Caco-2 (cell line): ENCODE data around the gene DOCK2. TPM values are rescaled to one million over a fixed set of nuclear protein-coding genes. Genes with fewer than 3 reads are reported as not detected.

ENCODE experiments used
- BruUV-seq: library from RNA; stranded (reverse); fragments of 400-500 nt; replicated peaks from 2 replicates; lab custom pipeline; 2021; lab: Mats Ljungman, UMichigan
- CTCF ChIA-PET: fragments of 300-600 bp; sonication (Branson Sonifier 250); formaldehyde crosslinking; loops from one replicate; lab custom pipeline; 2022; ENCODE audit warnings: antibody characterized with exemption; lab: Charles Lee
- POLR2A ChIA-PET: fragments of 300-600 bp; sonication (Branson Sonifier 250); formaldehyde crosslinking; loops from one replicate; lab custom pipeline; 2022; ENCODE audit warnings: antibody characterized with exemption; lab: Charles Lee
- DNase-seq, 2 experiments: peaks; one replicate each; pipeline versions ENCODE4 v3.0.0 to v3.0.0-alpha.2; 2020 to 2022
- H3K27me3 ChIP-seq: replicated peaks from 2 replicates; pipeline ENCODE4 v1.6.0; 2011; ENCODE audit warnings: low read length; ENCODE audit not compliant: control insufficient read depth, insufficient read depth
- H3K36me3 ChIP-seq: 2 replicates; pipeline ENCODE4 v1.5.1; 2011; ENCODE audit warnings: low read length; ENCODE audit not compliant: control insufficient read depth, insufficient read depth
- H3K4me1 ChIP-seq: fragments of 250-450 bp; sonication (Bioruptor Pico); 2 replicates; pipeline ENCODE4 v1.5.1; 2020; ENCODE audit warnings: mild to moderate bottlenecking
- H3K4me3 ChIP-seq: 2 replicates; pipeline ENCODE4 v1.5.1; 2011; ENCODE audit warnings: low read depth, mild to moderate bottlenecking, control low read depth, low read length
- H3K9me3 ChIP-seq: fragments of 250-450 bp; sonication (Bioruptor Pico); 2 replicates; pipeline ENCODE4 v1.5.1; 2020; ENCODE audit warnings: mild to moderate bottlenecking, moderate library complexity
- H3K27ac Mint-ChIP-seq: one replicate; pipeline ENCODE4 v1.8.0; 2022; ENCODE audit warnings: mixed read lengths; ENCODE audit not compliant: unreplicated experiment
- H3K27me3 Mint-ChIP-seq: one replicate; pipeline ENCODE4 v1.8.0; 2022; ENCODE audit warnings: mixed read lengths; ENCODE audit not compliant: insufficient read depth, unreplicated experiment
- H3K36me3 Mint-ChIP-seq: one replicate; pipeline ENCODE4 v1.8.0; 2022; ENCODE audit warnings: mild to moderate bottlenecking, mixed read lengths; ENCODE audit not compliant: insufficient read depth, unreplicated experiment
- H3K4me1 Mint-ChIP-seq: one replicate; pipeline ENCODE4 v1.8.0; 2022; ENCODE audit warnings: low read depth, mixed read lengths; ENCODE audit not compliant: unreplicated experiment
- H3K4me3 Mint-ChIP-seq: one replicate; pipeline ENCODE4 v1.8.0; 2022; ENCODE audit warnings: mild to moderate bottlenecking, moderate library complexity, mixed read lengths; ENCODE audit not compliant: unreplicated experiment
- H3K9me3 Mint-ChIP-seq: one replicate; pipeline ENCODE4 v1.8.0; 2022; ENCODE audit warnings: mixed read lengths; ENCODE audit not compliant: unreplicated experiment
- CTCF ChIP-seq, 2 experiments: fragments of 200-600 bp in 1 of 2; IDR thresholded peaks; 1 replicate in 1 of 2; 2 replicates in 1 of 2; pipeline versions ENCODE4 v1.5.1 to v1.8.0; 2011 to 2022; ENCODE audit warnings: antibody characterized with exemption in 1 of 2, control low read depth in 1 of 2, inconsistent platforms in 1 of 2, low read depth in 1 of 2, low read length in 1 of 2, mild to moderate bottlenecking in 1 of 2, moderate library complexity in 1 of 2; ENCODE audit not compliant: insufficient read depth in 1 of 2, severe bottlenecking in 1 of 2, unreplicated experiment in 1 of 2
- intact Hi-C: fragments of 100-400 bp; cut with micrococcal nuclease; formaldehyde crosslinking; loops from one replicate; pipeline ENCODE4 v1.10.0; 2022; ENCODE audit not compliant: unreplicated experiment
- total RNA-seq: library from RNA; stranded (reverse); gene quantifications from 2 replicates; pipeline ENCODE4 v1.2.3, GENCODE V29; 2022

Gene DOCK2
- total RNA-seq, 1 experiment from 2014 or later = 0.09 TPM

GRCh38 chr5:170103447-170103846 lies 466.4 kb downstream of the DOCK2 start:
- H3K4me3 ChIP-seq = no peak overlapping the region
- ChIA-PET POLR2A (no interaction called here), CTCF (no interaction called here)
- peaks cover 6% of the 10 kb centered on the region for H3K27me3 Mint-ChIP-seq
- H3K36me3 Mint-ChIP-seq = peaks cover 5% of the 10 kb centered on the region
- H3K27ac Mint-ChIP-seq = no peak overlapping the region
- no peaks in the 10 kb centered on the region for H3K27me3 ChIP-seq
- TF ChIP-seq CTCF (IDR thresholded peaks at IDR 0.05; ENCODE audit: insufficient read depth in 1 of 2, low read depth in 1 of 2, low read length in 1 of 2, severe bottlenecking in 1 of 2, unreplicated experiment in 1 of 2) = no peak
- no peak overlapping the region for H3K4me3 Mint-ChIP-seq
- no peaks in the 10 kb centered on the region for H3K9me3 Mint-ChIP-seq
- peaks cover 7% of the 10 kb centered on the region for H3K4me1 Mint-ChIP-seq
- no peaks in the 10 kb centered on the region for H3K4me1 ChIP-seq
- no peaks in the 10 kb centered on the region for H3K36me3 ChIP-seq
- BruUV-seq = no TSS peak
- DNase-seq = no peak
- intact Hi-C loops = no loop called here
- peaks cover 3% of the 10 kb centered on the region; the same call in 1 of the 2 replicates for H3K9me3 ChIP-seq

- Mint-ChIP-seq H3K4me1 (peaks cover 7% of the 10 kb centered on the region), H3K27me3 (peaks cover 6% of the 10 kb centered on the region), H3K4me3 (no peak overlapping the region), H3K27ac (no peak overlapping the region), H3K9me3 (no peaks in the 10 kb centered on the region), H3K36me3 (peaks cover 5% of the 10 kb centered on the region)
- intact Hi-C loops = no loop called here
- H3K27me3 ChIP-seq = no peaks in the 10 kb centered on the region
- BruUV-seq = no TSS peak
- TF ChIP-seq CTCF (IDR thresholded peaks at IDR 0.05; ENCODE audit: insufficient read depth in 1 of 2, low read depth in 1 of 2, low read length in 1 of 2, severe bottlenecking in 1 of 2, unreplicated experiment in 1 of 2) = no peak
- ChIA-PET CTCF (interaction anchor here (0.6 to 1.1 kb wide), 3 partner anchors 78 to 112 kb away, joined by 4 to 5 read pairs (median 5); no protein-coding TSS in a partner anchor), POLR2A (no interaction called here)
- peaks cover 3% of the 10 kb centered on the region; the same call in 1 of the 2 replicates for H3K9me3 ChIP-seq
- no peaks in the 10 kb centered on the region for H3K36me3 ChIP-seq
- no peaks in the 10 kb centered on the region for H3K4me1 ChIP-seq
- H3K4me3 ChIP-seq = no peak overlapping the region
- no peak for DNase-seq
These were observed 467.2 kb downstream of the DOCK2 start for GRCh38 chr5:170104299-170104698.

GRCh38 chr5:170104710-170105109 lies 467.6 kb downstream of the DOCK2 start:
- Mint-ChIP-seq H3K4me3 (no peak overlapping the region), H3K27ac (no peak overlapping the region), H3K27me3 (peaks cover 6% of the 10 kb centered on the region), H3K36me3 (peaks cover 5% of the 10 kb centered on the region), H3K4me1 (peaks cover 7% of the 10 kb centered on the region), H3K9me3 (no peaks in the 10 kb centered on the region)
- intact Hi-C loops = no loop called here
- POLR2A ChIA-PET = no interaction called here
- H3K27me3 ChIP-seq = no peaks in the 10 kb centered on the region
- H3K4me3 ChIP-seq = no peak overlapping the region
- no peak for TF ChIP-seq CTCF (IDR thresholded peaks at IDR 0.05; ENCODE audit: insufficient read depth in 1 of 2, low read depth in 1 of 2, low read length in 1 of 2, severe bottlenecking in 1 of 2, unreplicated experiment in 1 of 2)
- no peaks in the 10 kb centered on the region; the same call in 1 of the 2 replicates for H3K9me3 ChIP-seq
- CTCF ChIA-PET = interaction anchor here (0.6 to 1.1 kb wide), 3 partner anchors 78 to 112 kb away, joined by 4 to 5 read pairs (median 5); no protein-coding TSS in a partner anchor
- no peak for DNase-seq
- BruUV-seq = no TSS peak
- no peaks in the 10 kb centered on the region for H3K4me1 ChIP-seq
- H3K36me3 ChIP-seq = no peaks in the 10 kb centered on the region
